ENCODE results near the gene ZNF503. TPM values are rescaled to one million over a fixed set of nuclear protein-coding genes. Genes with fewer than 3 reads are reported as not detected.

ZNF503 gene
- polyA plus RNA-seq, 2 of the 4 experiments (the other 2 are of a cell fraction), result 0.54 to 12.8 TPM

DNA sequence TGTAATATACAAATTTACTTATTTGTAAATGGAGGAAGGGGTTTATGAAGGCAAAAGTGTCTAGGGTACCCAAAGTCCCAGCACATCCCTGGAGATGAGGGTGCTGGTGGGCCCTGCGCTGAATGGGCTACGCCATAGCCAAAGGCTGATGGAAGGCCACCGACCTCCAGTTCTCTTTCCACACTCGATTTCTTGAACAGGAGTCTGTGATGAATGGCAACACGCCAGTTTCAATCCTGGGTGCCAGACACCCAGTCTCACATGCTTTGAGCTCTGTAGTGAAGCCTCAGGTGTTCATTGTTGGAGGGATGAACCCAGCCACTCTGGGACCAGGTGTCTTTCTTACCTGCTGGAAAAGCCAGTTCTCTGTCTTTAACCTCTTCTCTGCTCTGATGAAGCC is 30.6 kb upstream of the ZNF503 start (continued):
- TF ChIP-seq ZC3H11A (IDR thresholded peaks at IDR 0.05) (no peak), MAFK (IDR thresholded peaks at IDR 0.05; ENCODE audit: partially characterized antibody) (no peak), MYC (IDR thresholded peaks at IDR 0.05; ENCODE audit: borderline replicate concordance, low read length) (no peak), CBX8 (IDR thresholded peaks at IDR 0.05) (no peak), EHF (CRISPR knock-in tag; IDR thresholded peaks at IDR 0.05) (no peak)
- TF ChIP-seq, protein P1, sequence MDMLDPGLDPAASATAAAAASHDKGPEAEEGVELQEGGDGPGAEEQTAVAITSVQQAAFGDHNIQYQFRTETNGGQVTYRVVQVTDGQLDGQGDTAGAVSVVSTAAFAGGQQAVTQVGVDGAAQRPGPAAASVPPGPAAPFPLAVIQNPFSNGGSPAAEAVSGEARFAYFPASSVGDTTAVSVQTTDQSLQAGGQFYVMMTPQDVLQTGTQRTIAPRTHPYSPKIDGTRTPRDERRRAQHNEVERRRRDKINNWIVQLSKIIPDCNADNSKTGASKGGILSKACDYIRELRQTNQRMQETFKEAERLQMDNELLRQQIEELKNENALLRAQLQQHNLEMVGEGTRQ (IDR thresholded peaks at IDR 0.05), result no peak

DNA sequence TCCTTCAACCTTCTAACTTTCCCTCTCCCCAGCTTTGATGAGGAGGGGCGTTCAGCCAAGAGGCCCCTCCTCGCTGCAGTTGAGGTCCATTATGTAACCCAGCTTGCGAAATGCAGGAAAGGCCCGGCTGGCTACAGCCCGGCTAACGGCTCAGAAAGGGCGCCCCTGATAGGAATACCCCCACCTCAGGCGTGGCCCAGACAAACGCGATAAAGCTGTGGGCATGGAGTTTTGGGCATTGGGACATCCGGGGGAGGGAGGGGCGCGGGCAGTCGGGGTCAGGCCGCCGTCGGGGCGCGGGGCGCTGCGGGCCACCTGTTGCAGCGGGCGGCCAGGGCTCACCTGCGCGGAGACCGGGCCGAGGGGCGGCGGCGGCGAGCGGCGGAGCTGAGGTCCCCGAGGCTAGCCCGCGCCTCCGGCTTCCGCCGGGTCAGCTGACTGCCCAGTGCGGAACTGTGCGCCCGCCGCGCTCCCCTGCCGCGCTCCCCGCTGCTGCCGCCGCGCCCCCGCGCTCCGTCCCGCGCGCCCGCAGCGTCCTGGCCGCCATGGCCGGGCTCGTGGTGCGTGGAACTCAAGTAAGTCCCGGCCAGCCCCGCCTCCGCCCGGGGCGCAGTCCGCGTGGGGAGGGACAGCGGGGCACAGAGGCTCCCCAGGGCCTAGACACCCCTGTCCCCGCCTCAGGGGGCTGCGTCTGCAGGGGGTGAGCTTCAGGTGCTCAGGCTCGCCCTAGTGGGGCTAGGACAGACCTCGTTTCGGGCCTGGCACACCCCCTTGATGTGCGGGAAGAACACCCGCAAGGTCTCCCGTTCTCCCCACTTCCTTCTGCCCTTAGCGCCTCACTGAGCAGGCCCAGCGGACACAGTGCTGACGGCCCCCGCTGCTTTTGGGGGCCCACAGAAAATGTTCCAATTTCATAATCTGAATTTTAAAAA is 29.9 kb upstream of the ZNF503 start, which contains the start of gene LRMDA:
LRMDA (plus strand) TSS at position 445 of the 932 bp plus-strand sequence.
- DNase-seq (ENCODE audit: low read depth in 1 of 2, low spot score in 1 of 2) (peak; percentile 22 to 46), FAIRE-seq (no peak), ATAC-seq (peak; percentile 58)
- WGBS (ENCODE audit: missing lambda C conversion rate), result 32% methylated on average over 20 of the region's 82 CpGs
- no peak for TF ChIP-seq ZNF302 (CRISPR knock-in tag; IDR thresholded peaks at IDR 0.05)
- TF ChIP-seq JUN (IDR thresholded peaks at IDR 0.05), result peak in 1 of 2 experiments; percentile 59; a peak in 3 of 5 replicates
- no peak for TF ChIP-seq RFX5 (IDR thresholded peaks at IDR 0.05)
- TF ChIP-seq CHD2 (IDR thresholded peaks at IDR 0.05; ENCODE audit: low read length, partially characterized antibody), result no peak
- no peak for TF ChIP-seq HEYL (CRISPR knock-in tag; IDR thresholded peaks at IDR 0.05)
- no peak for TF ChIP-seq ZC3H11A (IDR thresholded peaks at IDR 0.05)
- no peak for TF ChIP-seq ESRRA (IDR thresholded peaks at IDR 0.05; ENCODE audit: borderline replicate concordance, low read length)
- TF ChIP-seq HOXA7 (CRISPR knock-in tag; IDR thresholded peaks at IDR 0.05), result no peak
- no peak for TF ChIP-seq CBX8 (IDR thresholded peaks at IDR 0.05)
- peak; percentile 71 to 84; a peak in 3 of 4 replicates for TF ChIP-seq CEBPB (IDR thresholded peaks at IDR 0.05)
- TF ChIP-seq RAD21 (conservative IDR thresholded peaks at IDR 0.05 in 1 of 2, IDR thresholded peaks at IDR 0.05 in 1 of 2), result peak in 1 of 2 experiments; percentile 8; a peak in 1 of 5 replicates
- no peak for TF ChIP-seq MAFK (IDR thresholded peaks at IDR 0.05; ENCODE audit: partially characterized antibody)
- no peak for TF ChIP-seq ZFP36 (IDR thresholded peaks at IDR 0.05; ENCODE audit: borderline replicate concordance, partially characterized antibody)
- TF ChIP-seq BHLHE40 (IDR thresholded peaks at IDR 0.05; ENCODE audit: low read depth, low read length), result no peak
- TF ChIP-seq NR3C1 (IDR thresholded peaks at IDR 0.05), result no peak
- no peak for TF ChIP-seq RARB (CRISPR knock-in tag; IDR thresholded peaks at IDR 0.05)
- POLR2A ChIA-PET, result interaction anchor here (0.7 to 2.9 kb wide), 6 partner anchors 8 to 342 kb away, joined by 3 to 34 read pairs (median 4); partner anchors contain the start of gene ZNF503
- H3K4me1 ChIP-seq, result peaks cover 50% of the 10 kb centered on the region
- CTCF ChIA-PET, result interaction anchor here (0.8 to 2.0 kb wide), 4 partner anchors 8 to 604 kb away, joined by 3 to 6 read pairs (median 4); no protein-coding TSS in a partner anchor
- H3K4me3 ChIP-seq, result peak within 1 kb of the TSS; percentile 64
- H3K27ac ChIP-seq, result peak within 1 kb of the TSS; percentile 90 to 95
- peak within 1 kb of the TSS; percentile 78 for H3K4me2 ChIP-seq
- H3K9me3 ChIP-seq, result no peaks in the 10 kb centered on the region

DNA sequence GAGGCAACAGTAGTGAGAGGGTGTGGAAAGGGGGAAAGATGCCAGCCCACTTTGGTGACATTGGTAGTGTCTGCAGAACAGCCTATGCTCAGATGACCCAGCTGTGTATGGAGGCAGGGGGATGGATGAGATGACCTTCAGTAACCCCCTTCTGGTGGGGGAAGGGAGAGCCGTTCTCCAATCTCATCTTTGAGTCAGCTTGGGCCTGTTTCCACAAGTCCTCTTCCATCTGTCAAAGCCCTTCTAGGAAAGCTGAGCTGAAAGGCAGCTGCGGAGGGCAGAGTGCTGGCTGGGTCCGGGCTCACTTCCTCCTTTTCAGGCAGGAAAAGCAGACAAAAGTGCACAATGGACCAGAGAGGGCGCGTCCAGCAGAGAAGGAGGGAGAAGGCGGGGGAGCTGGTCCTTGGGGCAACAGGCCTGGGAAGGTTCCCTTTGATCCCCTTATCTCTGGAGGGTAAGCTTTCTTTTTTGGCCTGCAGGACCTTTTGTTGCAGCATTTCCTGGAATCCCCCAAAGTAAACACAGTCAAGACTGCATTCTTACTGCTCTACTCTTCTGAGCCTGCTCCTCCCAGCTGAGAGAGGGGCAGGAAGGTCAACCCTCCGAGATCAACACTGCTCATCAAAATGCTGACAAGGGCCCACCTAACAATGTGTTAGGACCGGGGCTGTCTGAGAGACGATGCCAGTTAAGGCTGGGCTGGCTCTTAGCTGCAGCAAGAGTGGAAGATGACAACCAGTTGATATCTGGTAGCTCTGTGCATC is 28.6 kb upstream of the ZNF503 start:
- peak; percentile 39 to 66 for ATAC-seq
- Histone ChIP-seq H3K4me2 (peak overlapping the region; percentile 78), H3K4me3 (peak overlapping the region; percentile 64; the same call in 1 of the 3 replicates), H3K9me3 (no peaks in the 10 kb centered on the region), H3K4me1 (peaks cover 50% of the 10 kb centered on the region), H3K27ac (peak overlapping the region; percentile 90 to 95)
- peak; percentile 38 to 50 for DNase-seq (ENCODE audit: low read depth in 1 of 2, low spot score in 1 of 2)
- ChIA-PET POLR2A (interaction anchor here (0.6 to 2.9 kb wide), 6 partner anchors 13 to 344 kb away, joined by 3 to 34 read pairs (median 5); partner anchors contain the start of gene ZNF503), CTCF (interaction anchor here (0.9 to 2.0 kb wide), 4 partner anchors 9 to 606 kb away, joined by 3 to 6 read pairs (median 4); no protein-coding TSS in a partner anchor)
- TF ChIP-seq POLR2A (IDR thresholded peaks at IDR 0.05; ENCODE audit: low read length), result no peak
- TF ChIP-seq MYC (IDR thresholded peaks at IDR 0.05; ENCODE audit: borderline replicate concordance, low read length), result peak; percentile 28; the same call in 1 of the 2 replicates
- TF ChIP-seq, protein P2, sequence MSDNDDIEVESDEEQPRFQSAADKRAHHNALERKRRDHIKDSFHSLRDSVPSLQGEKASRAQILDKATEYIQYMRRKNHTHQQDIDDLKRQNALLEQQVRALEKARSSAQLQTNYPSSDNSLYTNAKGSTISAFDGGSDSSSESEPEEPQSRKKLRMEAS (IDR thresholded peaks at IDR 0.05), result no peak
- TF ChIP-seq RARB (CRISPR knock-in tag; IDR thresholded peaks at IDR 0.05), result no peak
- TF ChIP-seq EP300 (IDR thresholded peaks at IDR 0.05), result peak in 1 of 2 experiments; percentile 65; a peak in 2 of 5 replicates
- peak in 1 of 2 experiments; percentile 37; a peak in 1 of 5 replicates for TF ChIP-seq JUN (IDR thresholded peaks at IDR 0.05)
- TF ChIP-seq, protein P3, sequence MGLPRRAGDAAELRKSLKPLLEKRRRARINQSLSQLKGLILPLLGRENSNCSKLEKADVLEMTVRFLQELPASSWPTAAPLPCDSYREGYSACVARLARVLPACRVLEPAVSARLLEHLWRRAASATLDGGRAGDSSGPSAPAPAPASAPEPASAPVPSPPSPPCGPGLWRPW (IDR thresholded peaks at IDR 0.05), result 0 out of 2 replicates have a peak, but pooled peaks have one; percentile 31
- 0 out of 4 replicates have a peak, but pooled peaks of 1 of the 2 experiments have one; percentile 30 for TF ChIP-seq CEBPB (IDR thresholded peaks at IDR 0.05)
- TF ChIP-seq HDAC2 (IDR thresholded peaks at IDR 0.05), result no peak
- TF ChIP-seq JUNB (IDR thresholded peaks at IDR 0.05), result peak; percentile 45
- TF ChIP-seq, protein P4, sequence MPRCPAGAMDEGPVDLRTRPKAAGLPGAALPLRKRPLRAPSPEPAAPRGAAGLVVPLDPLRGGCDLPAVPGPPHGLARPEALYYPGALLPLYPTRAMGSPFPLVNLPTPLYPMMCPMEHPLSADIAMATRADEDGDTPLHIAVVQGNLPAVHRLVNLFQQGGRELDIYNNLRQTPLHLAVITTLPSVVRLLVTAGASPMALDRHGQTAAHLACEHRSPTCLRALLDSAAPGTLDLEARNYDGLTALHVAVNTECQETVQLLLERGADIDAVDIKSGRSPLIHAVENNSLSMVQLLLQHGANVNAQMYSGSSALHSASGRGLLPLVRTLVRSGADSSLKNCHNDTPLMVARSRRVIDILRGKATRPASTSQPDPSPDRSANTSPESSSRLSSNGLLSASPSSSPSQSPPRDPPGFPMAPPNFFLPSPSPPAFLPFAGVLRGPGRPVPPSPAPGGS (IDR thresholded peaks at IDR 0.05), result no peak
- peak; percentile 72 for FAIRE-seq
- 52% methylated on average over 9 of the region's 9 CpGs for WGBS (ENCODE audit: missing lambda C conversion rate)

All from A549 (cell line).